IPS-18c (cell line): ENCODE measurements around the gene PLEKHA1.

Experiments used
- H3K4me3 ChIP-seq: 2 replicates; pipeline ENCODE4 v1.7.0; 2013; ENCODE audit warnings: low read depth, mild to moderate bottlenecking, low read length, moderate library complexity; ENCODE audit not compliant: insufficient read depth
- H3K9me3 ChIP-seq: one replicate; pipeline ENCODE4 v1.6.1; 2013; ENCODE audit warnings: mild to moderate bottlenecking, low read length, moderate library complexity; ENCODE audit not compliant: control insufficient read depth, insufficient read depth

The PLEKHA1 gene

GRCh38 chr10:122363722-122364463 lies 10.6 kb upstream of the PLEKHA1 start:
- H3K4me3 ChIP-seq: no peak overlapping the region
- peaks cover 6% of the 10 kb centered on the region for H3K9me3 ChIP-seq

GRCh38 chr10:122368502-122369254 lies 5.8 kb upstream of the PLEKHA1 start:
- peaks cover 6% of the 10 kb centered on the region for H3K9me3 ChIP-seq

GRCh38 chr10:122373108-122373507 lies 1.4 kb upstream of the PLEKHA1 start:
- Histone ChIP-seq H3K9me3 (no peaks in the 10 kb centered on the region), H3K4me3 (no peak overlapping the region)

More at GRCh38 chr10:122368502-122369254, 5.8 kb upstream of the PLEKHA1 start:
- no peak overlapping the region for H3K4me3 ChIP-seq

- Histone ChIP-seq H3K9me3 (no peaks in the 10 kb centered on the region), H3K4me3 (peak overlapping the region; percentile 70)
These were observed 787 bp upstream of the PLEKHA1 start for GRCh38 chr10:122373721-122374120.

GRCh38 chr10:122374859-122375678 lies 561 bp downstream of the PLEKHA1 start:
- Histone ChIP-seq H3K4me3 (peak overlapping the region; percentile 87), H3K9me3 (no peaks in the 10 kb centered on the region)

GRCh38 chr10:122375679-122376160 lies 1.2 kb downstream of the PLEKHA1 start:
- Histone ChIP-seq H3K9me3 (no peaks in the 10 kb centered on the region), H3K4me3 (peak overlapping the region; percentile 87)

GRCh38 chr10:122376364-122376961 lies 2.0 kb downstream of the PLEKHA1 start:
- no peaks in the 10 kb centered on the region for H3K9me3 ChIP-seq
- no peak overlapping the region for H3K4me3 ChIP-seq

- Histone ChIP-seq H3K4me3 (no peak overlapping the region), H3K9me3 (no peaks in the 10 kb centered on the region)
These were observed 4.5 kb downstream of the PLEKHA1 start for GRCh38 chr10:122379041-122379440.

GRCh38 chr10:122379537-122379936 lies 5.0 kb downstream of the PLEKHA1 start:
- Histone ChIP-seq H3K4me3 (no peak overlapping the region), H3K9me3 (no peaks in the 10 kb centered on the region)

GRCh38 chr10:122380703-122381102 lies 6.2 kb downstream of the PLEKHA1 start:
- H3K4me3 ChIP-seq: no peak overlapping the region

GRCh38 chr10:122381680-122382079 lies 7.2 kb downstream of the PLEKHA1 start:
- no peak overlapping the region for H3K4me3 ChIP-seq
- no peaks in the 10 kb centered on the region for H3K9me3 ChIP-seq

More at GRCh38 chr10:122380703-122381102, 6.2 kb downstream of the PLEKHA1 start:
- H3K9me3 ChIP-seq: no peaks in the 10 kb centered on the region

GRCh38 chr10:122386514-122386913 lies 12.0 kb downstream of the PLEKHA1 start:
- H3K9me3 ChIP-seq: peaks cover 2% of the 10 kb centered on the region
- H3K4me3 ChIP-seq: no peak overlapping the region

GRCh38 chr10:122387572-122387971 lies 13.1 kb downstream of the PLEKHA1 start:
- Histone ChIP-seq H3K9me3 (peaks cover 2% of the 10 kb centered on the region), H3K4me3 (no peak overlapping the region)

- Histone ChIP-seq H3K4me3 (no peak overlapping the region), H3K9me3 (peaks cover 2% of the 10 kb centered on the region)
These were observed 13.9 kb downstream of the PLEKHA1 start for GRCh38 chr10:122388287-122388997.

- peaks cover 2% of the 10 kb centered on the region for H3K9me3 ChIP-seq
These were observed 15.8 kb downstream of the PLEKHA1 start for GRCh38 chr10:122390271-122390670.

GRCh38 chr10:122390679-122391078 lies 16.2 kb downstream of the PLEKHA1 start:
- peaks cover 2% of the 10 kb centered on the region for H3K9me3 ChIP-seq
- no peak overlapping the region for H3K4me3 ChIP-seq

More at GRCh38 chr10:122390271-122390670, 15.8 kb downstream of the PLEKHA1 start:
- H3K4me3 ChIP-seq: no peak overlapping the region
